Esophagus (tissue), 2 donors: ENCODE results near the gene ARSG. TPM values are rescaled to one million over a fixed set of nuclear protein-coding genes. Genes with fewer than 3 reads are reported as not detected.

Experiments used
- H3K27ac ChIP-seq, 2 donors: one replicate each; pipeline ENCODE4 v1.5.1; 2013; ENCODE audit warnings: low read depth in 2 of 2, mild to moderate bottlenecking in 2 of 2, inconsistent platforms in 1 of 2, low read length in 1 of 2, moderate library complexity in 1 of 2
- H3K27me3 ChIP-seq, 2 donors: one replicate each; pipeline ENCODE4 v1.6.1; 2013; ENCODE audit warnings: low read length in 2 of 2, control low read depth in 1 of 2, mild to moderate bottlenecking in 1 of 2; ENCODE audit not compliant: insufficient read depth in 2 of 2, control insufficient read depth in 1 of 2
- H3K36me3 ChIP-seq, 2 donors: one replicate each; pipeline ENCODE4 v1.6.1; 2013; ENCODE audit warnings: low read length in 1 of 2; ENCODE audit not compliant: control insufficient read depth in 2 of 2, insufficient read depth in 2 of 2
- H3K4me1 ChIP-seq, 2 donors: one replicate each; pipeline ENCODE4 v1.6.1; 2013; ENCODE audit warnings: low read length in 1 of 2; ENCODE audit not compliant: control insufficient read depth in 2 of 2, insufficient read depth in 2 of 2
- H3K4me3 ChIP-seq, 2 donors: one replicate each; pipeline ENCODE4 v1.5.1; 2013; ENCODE audit warnings: low read length in 2 of 2, mild to moderate bottlenecking in 2 of 2, low read depth in 1 of 2, moderate library complexity in 1 of 2
- H3K9me3 ChIP-seq, 2 donors: one replicate each; pipeline ENCODE4 v1.6.1; 2013; ENCODE audit warnings: mild to moderate bottlenecking in 2 of 2, low read depth in 1 of 2, low read length in 1 of 2, moderate library complexity in 1 of 2; ENCODE audit not compliant: control insufficient read depth in 2 of 2, insufficient read depth in 1 of 2
- WGBS, 2 donors: extraction: QIAGEN DNeasy Blood & Tissue Kit; methylation state at CpG; one replicate each; pipeline ENCODE4 v1.1.7; 2013; 5-methylcytosine and 5-hydroxymethylcytosine counted together
- polyA plus RNA-seq, 2 donors: library from polyadenylated mRNA; stranded (reverse); fragments of 200-250 nt; gene quantifications; one replicate each; pipeline ENCODE4 v1.2.3, GENCODE V29; 2013
- donor health status: healthy with polysubstance abuse.
- donor health status: Bipolar disorder and iron deficiency.

The ARSG gene
- polyA plus RNA-seq, 2 donors: 2.8 to 3.5 TPM

- Histone ChIP-seq H3K27me3 (no peaks in the 10 kb centered on the region), H3K4me1 (peaks cover 2 to 10% of the 10 kb centered on the region in 2 donors), H3K9me3 (no peaks in the 10 kb centered on the region), H3K36me3 (no peaks in the 10 kb centered on the region), H3K27ac (peak overlapping the region; percentile 57 to 62), H3K4me3 (no peak overlapping the region)
- 41 to 44% methylated on average over 15 of the region's 15 CpGs for WGBS, 2 donors
Measured at GRCh38 chr17:68462381-68463210, 171.3 kb downstream of the ARSG start.

DNA sequence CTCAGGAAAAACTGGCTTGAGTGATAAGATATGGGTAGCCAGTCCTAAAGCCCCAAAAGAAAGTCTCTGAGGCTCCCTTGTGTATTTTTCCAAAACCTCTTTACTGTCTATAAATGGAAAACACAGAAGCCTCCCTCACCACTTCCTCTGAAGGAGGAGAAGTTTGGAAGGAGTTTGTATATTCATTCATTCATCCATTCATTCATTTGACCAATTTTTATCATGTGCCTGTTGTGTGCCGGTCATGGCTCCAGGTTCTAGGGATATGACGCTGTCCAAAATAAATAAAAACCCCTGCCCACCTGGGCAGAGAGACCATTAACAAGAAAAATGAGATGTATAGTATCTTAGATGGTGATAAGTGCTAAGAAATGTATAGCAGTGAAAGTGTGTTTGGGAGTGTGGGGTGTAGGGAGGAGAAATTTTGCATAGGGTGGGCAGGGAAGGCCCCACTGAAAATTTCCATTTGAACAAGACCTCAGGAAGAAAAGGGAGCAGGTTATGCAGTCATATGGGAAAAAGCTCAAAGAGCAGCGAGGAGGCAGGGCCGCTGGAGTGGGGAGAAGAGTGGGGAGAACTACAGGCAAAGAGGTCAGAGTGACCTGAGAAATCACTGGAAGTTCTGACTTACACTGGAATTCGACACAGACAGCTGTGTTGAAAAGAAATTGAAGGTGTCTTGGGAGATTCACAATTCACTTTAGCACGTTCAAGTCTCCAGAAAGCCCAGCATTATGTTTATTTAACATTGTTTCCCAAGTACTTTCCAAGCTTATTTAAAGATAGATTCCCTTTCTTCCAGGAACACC, 172.1 kb downstream of the ARSG start:
- Histone ChIP-seq H3K4me1 (peaks cover 2 to 10% of the 10 kb centered on the region in 2 donors), H3K27me3 (no peaks in the 10 kb centered on the region), H3K9me3 (no peaks in the 10 kb centered on the region), H3K36me3 (no peaks in the 10 kb centered on the region), H3K27ac (no peak overlapping the region), H3K4me3 (no peak overlapping the region)
- WGBS, 2 donors: 54 to 55% methylated on average over 6 of the region's 6 CpGs

GRCh38 chr17:68468334-68468733, 177.0 kb downstream of the ARSG start:
- WGBS, 2 donors: 51 to 67% methylated on average over 5 of the region's 5 CpGs
- Histone ChIP-seq H3K4me1 (peaks cover 0 to 3% of the 10 kb centered on the region in 2 donors), H3K9me3 (no peaks in the 10 kb centered on the region), H3K27ac (no peak overlapping the region), H3K4me3 (no peak overlapping the region), H3K36me3 (no peaks in the 10 kb centered on the region), H3K27me3 (no peaks in the 10 kb centered on the region)

GRCh38 chr17:68468788-68469187, 177.5 kb downstream of the ARSG start:
- peaks cover 0 to 3% of the 10 kb centered on the region in 2 donors for H3K4me1 ChIP-seq

More at GRCh38 chr17:68468788-68469187, 177.5 kb downstream of the ARSG start:
- Histone ChIP-seq H3K4me3 (no peak overlapping the region), H3K27me3 (no peaks in the 10 kb centered on the region), H3K27ac (no peak overlapping the region), H3K36me3 (no peaks in the 10 kb centered on the region), H3K9me3 (no peaks in the 10 kb centered on the region)
- WGBS, 2 donors: 78 to 86% methylated on average over 1 of the region's 1 CpG

Other genes starting within 250 kb of the ARSG start
- 10 to 100 TPM; 32.2 to 37.7 TPM for gene AMZ2, start 43.5 kb upstream of the ARSG start, polyA plus RNA-seq
- gene SLC16A6, start 368 bp upstream of the ARSG start, polyA plus RNA-seq: 1 to 10 TPM; 4.0 to 9.7 TPM
- gene WIPI1, start 166.0 kb downstream of the ARSG start, polyA plus RNA-seq: 10 to 100 TPM; 10.8 to 22.4 TPM
- 10 to 100 TPM; 25.7 to 55.8 TPM for gene PRKAR1A, start 220.9 kb downstream of the ARSG start, polyA plus RNA-seq